HCT116 (cell line): ENCODE measurements around the gene BMPER. TPM values are rescaled to one million over a fixed set of nuclear protein-coding genes. Genes with fewer than 3 reads are reported as not detected.

Experiments
- ATAC-seq: fragments of 200-7000 bp; cut with Tn5 transposase; 2 replicates; pipeline ENCODE4 v1.9.1; 2020; ENCODE audit warnings: mild to moderate bottlenecking, moderate library complexity
- BruUV-seq: library from RNA; stranded (reverse); fragments of 400-500 nt; replicated peaks from 2 replicates; lab custom pipeline; 2021; lab: Mats Ljungman, UMichigan
- CTCF ChIA-PET: fragments of 300-600 bp; sonication (Branson Sonifier 250); formaldehyde crosslinking; loops from one replicate; lab custom pipeline; 2021; ENCODE audit warnings: antibody characterized with exemption; lab: Charles Lee
- POLR2A ChIA-PET: fragments of 300-600, 350-600 bp; sonication (Branson Sonifier 250); formaldehyde crosslinking; loops from one replicate; lab custom pipeline; 2021; ENCODE audit warnings: antibody characterized with exemption; lab: Charles Lee
- RAD21 ChIA-PET, 2 experiments: fragments of 300-600 bp; sonication (Branson Sonifier 250); formaldehyde crosslinking; loops; one replicate each; lab custom pipeline; 2023; ENCODE audit warnings: low total read pairs in 2 of 2; ENCODE audit not compliant: uncharacterized antibody in 2 of 2, unreplicated experiment in 2 of 2, low non-redundant PET in 1 of 2; lab: Charles Lee
- DNase-seq: peaks from one replicate; pipeline ENCODE4 v3.0.0-alpha.2; 2010; ENCODE audit warnings: low read depth, low spot score
- H2AFZ ChIP-seq: fragments of 200-600 bp; shearing (Covaris generic), sonication (generic); 2 replicates; pipeline ENCODE4 v1.6.1; 2017; ENCODE audit warnings: low read depth, mixed run types, mixed read lengths, antibody characterized with exemption, low read length; ENCODE audit not compliant: poor library complexity, severe bottlenecking
- H3K27ac ChIP-seq: 2 replicates; pipeline ENCODE4 v1.5.1; 2012; ENCODE audit warnings: low read depth, low read length
- H3K27me3 ChIP-seq: fragments of 200-600 bp; sonication (generic); 2 replicates; pipeline ENCODE4 v1.6.1; 2016; ENCODE audit warnings: mixed run types, low read length, mixed read lengths; ENCODE audit not compliant: insufficient read depth
- H3K36me3 ChIP-seq, 2 experiments: fragments of 200-500 bp in 1 of 2; fragments of 200-600 bp in 1 of 2; sonication (Bioruptor generic) in 1 of 2; sonication (generic) in 1 of 2; 2 replicates each; pipeline versions ENCODE4 v1.5.1 to v1.6.1; 2014 to 2016; ENCODE audit warnings: low read length in 2 of 2, inconsistent platforms in 1 of 2, mixed read lengths in 1 of 2, mixed run types in 1 of 2; ENCODE audit not compliant: insufficient read depth in 2 of 2, control insufficient read depth in 1 of 2
- H3K4me1 ChIP-seq, 2 experiments: fragments of 200-600 bp in 1 of 2; sonication (generic) in 1 of 2; 2 replicates each; pipeline versions ENCODE4 v1.5.1 to v1.6.1; 2012 to 2017; ENCODE audit warnings: low read length in 2 of 2, inconsistent platforms in 1 of 2, mild to moderate bottlenecking in 1 of 2, mixed read lengths in 1 of 2, mixed run types in 1 of 2, moderate library complexity in 1 of 2; ENCODE audit not compliant: insufficient read depth in 2 of 2, control insufficient read depth in 1 of 2
- H3K4me2 ChIP-seq: fragments of 200-600 bp; sonication (generic); 2 replicates; pipeline ENCODE4 v1.6.1; 2017; ENCODE audit warnings: mixed run types, low read length, mixed read lengths
- H3K4me3 ChIP-seq, 2 experiments: fragments of 200-600 bp in 1 of 2; sonication (generic) in 1 of 2; replicated peaks in 1 of 2; 2 replicates each; pipeline ENCODE4 v1.5.1; 2011 to 2016; ENCODE audit warnings: low read length in 2 of 2, control low read depth in 1 of 2, low read depth in 1 of 2, mild to moderate bottlenecking in 1 of 2, mixed read lengths in 1 of 2, mixed run types in 1 of 2
- H3K79me2 ChIP-seq: fragments of 200-600 bp; sonication (generic); 2 replicates; pipeline ENCODE4 v1.6.1; 2017; ENCODE audit warnings: mild to moderate bottlenecking, mixed run types, low read length, moderate library complexity, mixed read lengths; ENCODE audit not compliant: insufficient read depth
- H3K9ac ChIP-seq: fragments of 200-600 bp; sonication (generic); 2 replicates; pipeline ENCODE4 v1.6.1; 2016; ENCODE audit warnings: low read length, mixed read lengths
- H3K9me2 ChIP-seq: fragments of 200-600 bp; sonication (generic), shearing (Covaris generic); 2 replicates; pipeline ENCODE4 v1.6.1; 2017; ENCODE audit warnings: mixed run types, mild to moderate bottlenecking, moderate library complexity; ENCODE audit not compliant: insufficient read depth
- H3K9me3 ChIP-seq, 2 experiments: fragments of 200-500 bp in 1 of 2; fragments of 200-600 bp in 1 of 2; sonication (Bioruptor generic) in 1 of 2; sonication (generic) in 1 of 2; 2 replicates each; pipeline ENCODE4 v1.6.1; 2014 to 2017; ENCODE audit warnings: low read length in 2 of 2, mixed read lengths in 2 of 2, inconsistent platforms in 1 of 2, low read depth in 1 of 2, mild to moderate bottlenecking in 1 of 2, mixed run types in 1 of 2, moderate library complexity in 1 of 2; ENCODE audit not compliant: control insufficient read depth in 1 of 2, insufficient read depth in 1 of 2
- H4K20me1 ChIP-seq: fragments of 200-600 bp; sonication (generic), shearing (Covaris generic); 2 replicates; pipeline ENCODE4 v1.6.1; 2017; ENCODE audit warnings: mixed run types, mild to moderate bottlenecking, moderate library complexity; ENCODE audit not compliant: insufficient read depth
- CBX3 ChIP-seq: IDR thresholded peaks from 2 replicates; pipeline ENCODE4 v1.6.1; 2012; ENCODE audit warnings: low read depth
- CEBPB ChIP-seq: IDR thresholded peaks from 2 replicates; pipeline ENCODE4 v1.6.1; 2012; ENCODE audit warnings: low read depth
- ELF1 ChIP-seq: IDR thresholded peaks from 2 replicates; pipeline ENCODE4 v1.6.1; 2012; ENCODE audit warnings: low read depth, borderline replicate concordance
- EZH2 ChIP-seq: fragments of 200-600 bp; sonication (generic); IDR thresholded peaks from 2 replicates; pipeline ENCODE4 v1.6.1; 2017; ENCODE audit warnings: antibody characterized with exemption, mixed run types
- EZH2phosphoT487 ChIP-seq: fragments of 200-600 bp; IDR thresholded peaks from 2 replicates; pipeline ENCODE4 v1.6.1; 2018; ENCODE audit warnings: antibody characterized with exemption, borderline replicate concordance
- FOSL1 ChIP-seq: IDR thresholded peaks from 2 replicates; pipeline ENCODE4 v1.6.1; 2012; ENCODE audit warnings: low read depth
- JUND ChIP-seq: IDR thresholded peaks from 2 replicates; pipeline ENCODE4 v1.6.1; 2012
- POLR2A ChIP-seq: IDR thresholded peaks from 2 replicates; pipeline ENCODE4 v1.7.0; 2011; ENCODE audit warnings: borderline replicate concordance; ENCODE audit not compliant: insufficient read depth, insufficient read length; ENCODE audit errors: extremely low read depth
- RAD21 ChIP-seq: IDR thresholded peaks from 2 replicates; pipeline ENCODE4 v1.6.1; 2012; ENCODE audit warnings: low read depth, mild to moderate bottlenecking
- SIN3A ChIP-seq: IDR thresholded peaks from 2 replicates; pipeline ENCODE4 v1.6.1; 2012; ENCODE audit warnings: low read depth
- SP1 ChIP-seq: IDR thresholded peaks from 2 replicates; pipeline ENCODE4 v1.6.1; 2012; ENCODE audit warnings: low read depth
- SRF ChIP-seq: IDR thresholded peaks from 2 replicates; pipeline ENCODE4 v1.6.1; 2012; ENCODE audit warnings: low read depth
- TCF7L2 ChIP-seq: IDR thresholded peaks from 2 replicates; pipeline ENCODE4 v1.7.0; 2011; ENCODE audit warnings: borderline replicate concordance, inconsistent platforms; ENCODE audit not compliant: insufficient read depth, insufficient read length; ENCODE audit errors: extremely low read depth
- ZFX ChIP-seq: fragments of 450-650 bp; IDR thresholded peaks from 2 replicates; pipeline ENCODE4 v1.6.1; 2017
- ZNF274 ChIP-seq: fragments of 200-500 bp; sonication (Bioruptor generic); IDR thresholded peaks from 2 replicates; pipeline ENCODE4 v1.6.1; 2014; ENCODE audit warnings: mild to moderate bottlenecking, low read depth, low read length, inconsistent platforms
- intact Hi-C: fragments of 100-400 bp; cut with micrococcal nuclease; formaldehyde crosslinking; loops from 2 replicates; pipeline ENCODE4 v1.10.0; 2022
- total RNA-seq: library from RNA; stranded (reverse); gene quantifications from one replicate; pipeline ENCODE4 v1.2.1, GENCODE V29; 2021; ENCODE audit not compliant: unreplicated experiment
- TF ChIP-seq, protein P1 (sequence below): IDR thresholded peaks from 2 replicates; pipeline ENCODE4 v1.6.1; 2012
- TF ChIP-seq, protein P2 (sequence below), 3 experiments: fragments of 200-600 bp in 1 of 3; sonication (generic) in 1 of 3; IDR thresholded peaks in 2 of 3; conservative IDR thresholded peaks in 1 of 3; 2 replicates each; pipeline ENCODE4 v1.5.1; 2012 to 2017; ENCODE audit warnings: low read depth in 2 of 3, low read length in 2 of 3, antibody characterized with exemption in 1 of 3, borderline replicate concordance in 1 of 3, control low read depth in 1 of 3, mild to moderate bottlenecking in 1 of 3, mixed read lengths in 1 of 3, mixed run types in 1 of 3, moderate library complexity in 1 of 3; ENCODE audit not compliant: insufficient read depth in 1 of 3
- TF ChIP-seq, protein P3 (sequence below): IDR thresholded peaks from 2 replicates; pipeline ENCODE4 v1.6.1; 2012; ENCODE audit warnings: low read depth
- TF ChIP-seq, protein P4 (sequence below): IDR thresholded peaks from 2 replicates; pipeline ENCODE4 v1.6.1; 2011; ENCODE audit warnings: mild to moderate bottlenecking, low read length, moderate library complexity; ENCODE audit not compliant: insufficient replicate concordance; ENCODE audit errors: extremely low read depth

Gene BMPER
- total RNA-seq, 1 experiment from 2014 or later, result not detected

DNA sequence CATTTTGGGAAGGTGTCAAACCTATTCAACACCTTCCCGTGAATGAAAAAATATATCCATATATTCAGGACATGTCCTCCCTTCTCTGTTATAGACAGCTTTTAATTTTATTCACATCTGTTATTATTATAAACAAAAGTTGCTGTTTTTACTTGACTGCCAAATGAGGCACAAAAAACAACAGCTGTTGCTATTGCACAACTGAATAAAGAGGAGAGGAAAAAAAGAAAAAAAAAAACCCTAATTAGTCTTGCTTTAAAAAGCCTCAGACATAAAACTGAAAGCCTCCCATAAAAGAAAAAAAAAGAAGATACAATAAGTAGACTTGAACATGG, 153.4 kb downstream of the BMPER start:
- no peak for ATAC-seq
- Histone ChIP-seq H3K9ac (no peak overlapping the region), H4K20me1 (no peaks in the 10 kb centered on the region), H3K79me2 (no peaks in the 10 kb centered on the region), H2AFZ (no peak overlapping the region), H3K27ac (no peak overlapping the region), H3K9me2 (no peaks in the 10 kb centered on the region), H3K4me3 (no peak overlapping the region), H3K36me3 (no peaks in the 10 kb centered on the region), H3K9me3 (no peaks in the 10 kb centered on the region), H3K4me2 (no peak overlapping the region), H3K4me1 (no peaks in the 10 kb centered on the region), H3K27me3 (no peaks in the 10 kb centered on the region)
- no peak for TF ChIP-seq RAD21
- TF ChIP-seq ZFX, result no peak
- no peak for TF ChIP-seq JUND
- TF ChIP-seq, protein P1, sequence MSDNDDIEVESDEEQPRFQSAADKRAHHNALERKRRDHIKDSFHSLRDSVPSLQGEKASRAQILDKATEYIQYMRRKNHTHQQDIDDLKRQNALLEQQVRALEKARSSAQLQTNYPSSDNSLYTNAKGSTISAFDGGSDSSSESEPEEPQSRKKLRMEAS, result no peak
- no peak for TF ChIP-seq SIN3A
- TF ChIP-seq EZH2, result no peak
- no peak for TF ChIP-seq TCF7L2
- TF ChIP-seq, protein P2, sequence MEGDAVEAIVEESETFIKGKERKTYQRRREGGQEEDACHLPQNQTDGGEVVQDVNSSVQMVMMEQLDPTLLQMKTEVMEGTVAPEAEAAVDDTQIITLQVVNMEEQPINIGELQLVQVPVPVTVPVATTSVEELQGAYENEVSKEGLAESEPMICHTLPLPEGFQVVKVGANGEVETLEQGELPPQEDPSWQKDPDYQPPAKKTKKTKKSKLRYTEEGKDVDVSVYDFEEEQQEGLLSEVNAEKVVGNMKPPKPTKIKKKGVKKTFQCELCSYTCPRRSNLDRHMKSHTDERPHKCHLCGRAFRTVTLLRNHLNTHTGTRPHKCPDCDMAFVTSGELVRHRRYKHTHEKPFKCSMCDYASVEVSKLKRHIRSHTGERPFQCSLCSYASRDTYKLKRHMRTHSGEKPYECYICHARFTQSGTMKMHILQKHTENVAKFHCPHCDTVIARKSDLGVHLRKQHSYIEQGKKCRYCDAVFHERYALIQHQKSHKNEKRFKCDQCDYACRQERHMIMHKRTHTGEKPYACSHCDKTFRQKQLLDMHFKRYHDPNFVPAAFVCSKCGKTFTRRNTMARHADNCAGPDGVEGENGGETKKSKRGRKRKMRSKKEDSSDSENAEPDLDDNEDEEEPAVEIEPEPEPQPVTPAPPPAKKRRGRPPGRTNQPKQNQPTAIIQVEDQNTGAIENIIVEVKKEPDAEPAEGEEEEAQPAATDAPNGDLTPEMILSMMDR (IDR thresholded peaks at IDR 0.05 in 2 of 3, conservative IDR thresholded peaks at IDR 0.05 in 1 of 3; ENCODE audit: borderline replicate concordance in 1 of 3, insufficient read depth in 1 of 3, low read depth in 2 of 3, low read length in 2 of 3), result no peak
- TF ChIP-seq FOSL1, result no peak
- no peak for TF ChIP-seq CEBPB
- TF ChIP-seq SRF, result no peak
- no peak for TF ChIP-seq EZH2phosphoT487
- TF ChIP-seq SP1, result no peak
- TF ChIP-seq, protein P3, sequence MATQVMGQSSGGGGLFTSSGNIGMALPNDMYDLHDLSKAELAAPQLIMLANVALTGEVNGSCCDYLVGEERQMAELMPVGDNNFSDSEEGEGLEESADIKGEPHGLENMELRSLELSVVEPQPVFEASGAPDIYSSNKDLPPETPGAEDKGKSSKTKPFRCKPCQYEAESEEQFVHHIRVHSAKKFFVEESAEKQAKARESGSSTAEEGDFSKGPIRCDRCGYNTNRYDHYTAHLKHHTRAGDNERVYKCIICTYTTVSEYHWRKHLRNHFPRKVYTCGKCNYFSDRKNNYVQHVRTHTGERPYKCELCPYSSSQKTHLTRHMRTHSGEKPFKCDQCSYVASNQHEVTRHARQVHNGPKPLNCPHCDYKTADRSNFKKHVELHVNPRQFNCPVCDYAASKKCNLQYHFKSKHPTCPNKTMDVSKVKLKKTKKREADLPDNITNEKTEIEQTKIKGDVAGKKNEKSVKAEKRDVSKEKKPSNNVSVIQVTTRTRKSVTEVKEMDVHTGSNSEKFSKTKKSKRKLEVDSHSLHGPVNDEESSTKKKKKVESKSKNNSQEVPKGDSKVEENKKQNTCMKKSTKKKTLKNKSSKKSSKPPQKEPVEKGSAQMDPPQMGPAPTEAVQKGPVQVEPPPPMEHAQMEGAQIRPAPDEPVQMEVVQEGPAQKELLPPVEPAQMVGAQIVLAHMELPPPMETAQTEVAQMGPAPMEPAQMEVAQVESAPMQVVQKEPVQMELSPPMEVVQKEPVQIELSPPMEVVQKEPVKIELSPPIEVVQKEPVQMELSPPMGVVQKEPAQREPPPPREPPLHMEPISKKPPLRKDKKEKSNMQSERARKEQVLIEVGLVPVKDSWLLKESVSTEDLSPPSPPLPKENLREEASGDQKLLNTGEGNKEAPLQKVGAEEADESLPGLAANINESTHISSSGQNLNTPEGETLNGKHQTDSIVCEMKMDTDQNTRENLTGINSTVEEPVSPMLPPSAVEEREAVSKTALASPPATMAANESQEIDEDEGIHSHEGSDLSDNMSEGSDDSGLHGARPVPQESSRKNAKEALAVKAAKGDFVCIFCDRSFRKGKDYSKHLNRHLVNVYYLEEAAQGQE, result no peak
- no peak for TF ChIP-seq CBX3
- no peak for TF ChIP-seq ZNF274
- TF ChIP-seq, protein P4, sequence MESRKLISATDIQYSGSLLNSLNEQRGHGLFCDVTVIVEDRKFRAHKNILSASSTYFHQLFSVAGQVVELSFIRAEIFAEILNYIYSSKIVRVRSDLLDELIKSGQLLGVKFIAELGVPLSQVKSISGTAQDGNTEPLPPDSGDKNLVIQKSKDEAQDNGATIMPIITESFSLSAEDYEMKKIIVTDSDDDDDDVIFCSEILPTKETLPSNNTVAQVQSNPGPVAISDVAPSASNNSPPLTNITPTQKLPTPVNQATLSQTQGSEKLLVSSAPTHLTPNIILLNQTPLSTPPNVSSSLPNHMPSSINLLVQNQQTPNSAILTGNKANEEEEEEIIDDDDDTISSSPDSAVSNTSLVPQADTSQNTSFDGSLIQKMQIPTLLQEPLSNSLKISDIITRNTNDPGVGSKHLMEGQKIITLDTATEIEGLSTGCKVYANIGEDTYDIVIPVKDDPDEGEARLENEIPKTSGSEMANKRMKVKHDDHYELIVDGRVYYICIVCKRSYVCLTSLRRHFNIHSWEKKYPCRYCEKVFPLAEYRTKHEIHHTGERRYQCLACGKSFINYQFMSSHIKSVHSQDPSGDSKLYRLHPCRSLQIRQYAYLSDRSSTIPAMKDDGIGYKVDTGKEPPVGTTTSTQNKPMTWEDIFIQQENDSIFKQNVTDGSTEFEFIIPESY, result no peak
- no peak for TF ChIP-seq ELF1
- TF ChIP-seq POLR2A, result no peak
- no TSS peak for BruUV-seq
- RAD21 ChIA-PET, result no interaction called here
- POLR2A ChIA-PET, result no interaction called here
- intact Hi-C loops, result no loop called here
- CTCF ChIA-PET, result interaction anchor here (1.3 kb wide), 1 partner anchor 29 kb away, joined by 4 read pairs; no protein-coding TSS in a partner anchor
- no peak for DNase-seq
